Measurements from ENCODE around the gene OSTN. TPM values are rescaled to one million over a fixed set of nuclear protein-coding genes. Genes with fewer than 3 reads are reported as not detected.
"Not testable (repeated sequence)": the region's sequence is repeated elsewhere in the genome, so short reads cannot be mapped to it uniquely, and the experiment has no call there.

The OSTN gene
- total RNA-seq, 6 experiments from 2014 or later = not detected

DNA sequence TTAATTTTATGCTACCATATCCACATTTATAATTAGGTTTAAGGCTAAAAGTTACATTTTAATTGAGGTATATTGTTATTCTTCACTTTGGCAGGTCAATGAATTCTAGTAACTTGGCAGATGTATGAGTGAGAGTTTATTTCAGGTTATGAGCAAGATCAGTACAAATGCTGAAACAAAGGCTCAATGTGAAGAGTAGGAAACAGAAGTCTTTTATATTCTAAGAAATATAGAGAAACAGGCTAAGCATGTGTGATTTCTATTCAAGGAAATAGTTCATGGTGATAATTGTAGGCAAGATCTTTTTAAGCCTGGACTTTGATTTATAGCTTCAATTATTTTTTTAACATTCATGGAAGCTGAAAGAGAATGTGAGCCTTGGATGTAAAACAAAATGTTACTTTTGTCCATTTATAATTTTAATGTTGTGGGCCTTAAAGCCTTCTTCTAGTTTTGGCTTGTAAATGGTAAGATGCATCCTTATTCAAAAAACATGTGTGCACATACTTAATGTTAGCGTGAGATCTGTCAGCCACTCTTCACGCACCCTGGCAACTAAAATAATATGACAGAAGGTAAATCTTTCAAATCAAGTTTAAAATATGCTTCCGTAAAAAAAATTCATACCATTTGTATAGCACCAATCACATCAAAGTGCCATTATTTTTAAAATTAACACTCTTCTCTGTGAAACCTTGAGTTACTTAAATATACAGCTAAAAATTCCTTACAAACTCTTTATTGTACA is 22.8 kb upstream of the OSTN start:
- Histone ChIP-seq H3K36me3 (no peaks in the 10 kb centered on the region), H3K4me1 (no peaks in the 10 kb centered on the region), H3K4me3 (no peak overlapping the region), H3K27me3 (no peaks in the 10 kb centered on the region), H3K27ac (no peak overlapping the region), H3K9me3 (no peaks in the 10 kb centered on the region)
- DNase-seq = no peak
- ATAC-seq = no peak
- intact Hi-C loops (cut with DNase I) = no loop called here
- 81% methylated on average over 2 of the region's 3 CpGs for WGBS (ENCODE audit: insufficient coverage, low coverage, low lambda C conversion rate, missing lambda C conversion rate)
- no peak for TF ChIP-seq POLR2A (IDR thresholded peaks at IDR 0.05)
- TF ChIP-seq, protein P1, sequence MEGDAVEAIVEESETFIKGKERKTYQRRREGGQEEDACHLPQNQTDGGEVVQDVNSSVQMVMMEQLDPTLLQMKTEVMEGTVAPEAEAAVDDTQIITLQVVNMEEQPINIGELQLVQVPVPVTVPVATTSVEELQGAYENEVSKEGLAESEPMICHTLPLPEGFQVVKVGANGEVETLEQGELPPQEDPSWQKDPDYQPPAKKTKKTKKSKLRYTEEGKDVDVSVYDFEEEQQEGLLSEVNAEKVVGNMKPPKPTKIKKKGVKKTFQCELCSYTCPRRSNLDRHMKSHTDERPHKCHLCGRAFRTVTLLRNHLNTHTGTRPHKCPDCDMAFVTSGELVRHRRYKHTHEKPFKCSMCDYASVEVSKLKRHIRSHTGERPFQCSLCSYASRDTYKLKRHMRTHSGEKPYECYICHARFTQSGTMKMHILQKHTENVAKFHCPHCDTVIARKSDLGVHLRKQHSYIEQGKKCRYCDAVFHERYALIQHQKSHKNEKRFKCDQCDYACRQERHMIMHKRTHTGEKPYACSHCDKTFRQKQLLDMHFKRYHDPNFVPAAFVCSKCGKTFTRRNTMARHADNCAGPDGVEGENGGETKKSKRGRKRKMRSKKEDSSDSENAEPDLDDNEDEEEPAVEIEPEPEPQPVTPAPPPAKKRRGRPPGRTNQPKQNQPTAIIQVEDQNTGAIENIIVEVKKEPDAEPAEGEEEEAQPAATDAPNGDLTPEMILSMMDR (IDR thresholded peaks at IDR 0.05) = no peak

DNA sequence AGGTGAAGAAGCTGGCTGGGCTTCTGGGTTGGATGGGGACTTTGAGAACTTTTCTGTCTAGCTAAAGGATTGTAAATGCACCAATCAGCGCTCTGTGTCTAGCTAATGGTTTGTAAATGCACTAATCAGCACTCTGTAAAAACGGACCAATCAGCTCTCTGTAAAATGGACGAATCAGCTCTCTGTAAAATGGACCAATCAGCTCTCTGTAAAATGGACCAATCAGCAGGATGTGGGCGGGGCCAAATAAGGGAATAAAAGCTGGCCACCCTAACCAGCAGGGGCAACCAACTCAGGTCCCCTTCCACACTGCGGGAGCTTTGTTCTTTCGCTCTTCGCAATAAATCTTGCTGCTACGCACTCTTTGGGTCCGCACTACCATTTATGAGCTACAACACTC is 13.7 kb upstream of the OSTN start:
- WGBS (ENCODE audit: insufficient coverage, low coverage, low lambda C conversion rate, missing lambda C conversion rate) = 80% methylated on average over 8 of the region's 9 CpGs
- H3K27ac ChIP-seq; H3K4me1 ChIP-seq; H3K36me3 ChIP-seq; intact Hi-C loops (cut with DNase I); H3K4me3 ChIP-seq; ATAC-seq; H3K27me3 ChIP-seq; H3K9me3 ChIP-seq; DNase-seq: not testable (repeated sequence)

DNA sequence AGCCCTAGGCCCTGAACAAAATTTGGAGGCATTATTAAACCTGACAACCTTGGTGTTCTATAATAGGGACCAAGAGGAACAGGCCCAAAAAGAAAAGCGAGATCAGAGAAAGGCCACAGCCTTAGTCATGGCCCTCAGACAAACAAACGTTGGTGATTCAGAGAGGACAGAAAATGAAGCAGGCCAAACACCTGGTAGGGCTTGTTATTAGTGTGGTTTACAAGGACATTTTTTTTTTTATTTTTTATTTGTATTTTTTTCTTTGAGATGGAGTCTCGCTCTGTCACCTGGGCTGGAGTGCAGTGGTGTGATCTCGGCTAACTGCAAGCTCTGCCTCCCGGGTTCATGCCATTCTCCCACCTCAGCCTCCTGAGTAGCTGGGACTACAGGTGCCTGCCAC is 10.8 kb upstream of the OSTN start:
- H3K27ac ChIP-seq; intact Hi-C loops (cut with DNase I); DNase-seq; H3K4me3 ChIP-seq; H3K4me1 ChIP-seq; H3K9me3 ChIP-seq; H3K27me3 ChIP-seq; ATAC-seq; H3K36me3 ChIP-seq: not testable (repeated sequence)
- 78% methylated on average over 4 of the region's 5 CpGs for WGBS (ENCODE audit: insufficient coverage, low coverage, low lambda C conversion rate, missing lambda C conversion rate)

DNA sequence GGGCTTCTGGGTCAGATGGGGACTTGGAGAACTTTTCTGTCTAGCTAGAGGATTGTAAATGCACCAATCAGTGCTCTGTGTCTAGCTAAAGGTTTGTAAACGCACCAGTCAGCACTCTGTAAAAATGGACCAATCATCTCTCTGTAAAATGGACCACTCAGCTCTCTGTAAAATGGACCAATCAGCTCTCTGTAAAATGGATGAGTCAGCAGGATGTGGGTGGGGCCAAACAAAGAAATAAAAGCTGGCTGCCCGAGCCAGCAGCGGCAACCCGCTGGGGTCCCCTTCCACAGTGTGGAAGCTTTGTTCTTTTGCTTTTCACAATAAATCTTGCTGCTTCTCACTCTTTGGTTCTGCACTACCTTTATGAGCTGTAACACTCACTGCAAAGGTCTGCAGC is 6.8 kb upstream of the OSTN start:
- H3K4me1 ChIP-seq; DNase-seq; H3K9me3 ChIP-seq; ATAC-seq; H3K36me3 ChIP-seq; intact Hi-C loops (cut with DNase I); H3K27me3 ChIP-seq; H3K27ac ChIP-seq; H3K4me3 ChIP-seq: not testable (repeated sequence)
- no CpG with 5 or more reads among the region's 4 CpGs for WGBS (ENCODE audit: insufficient coverage, low coverage, low lambda C conversion rate, missing lambda C conversion rate)

DNA sequence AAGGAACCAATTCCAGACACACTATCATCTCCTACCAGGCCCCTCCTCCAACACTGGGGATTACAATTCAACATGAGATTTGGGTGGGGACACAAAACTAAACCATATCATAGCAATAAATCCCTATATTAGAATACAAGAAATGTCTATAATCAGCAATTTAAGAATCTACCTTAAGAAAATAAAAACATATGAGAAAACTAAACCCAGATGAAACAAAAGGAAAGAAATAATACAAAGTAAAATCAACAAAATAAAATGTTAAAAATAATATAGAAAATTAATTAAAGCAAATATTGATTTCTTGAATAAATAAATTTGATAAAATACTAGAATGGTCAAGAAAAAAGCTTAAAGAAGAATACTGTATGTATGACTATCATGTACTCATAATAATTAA is 6.1 kb upstream of the OSTN start:
- Histone ChIP-seq H3K36me3 (no peaks in the 10 kb centered on the region), H3K27me3 (no peaks in the 10 kb centered on the region), H3K4me1 (no peaks in the 10 kb centered on the region), H3K4me3 (no peak overlapping the region), H3K9me3 (peaks cover 0 to 2% (median 0%) of the 10 kb centered on the region in 4 donors), H3K27ac (no peak overlapping the region)
- intact Hi-C loops (cut with DNase I) = no loop called here
- ATAC-seq = no peak
- no peak for TF ChIP-seq POLR2A (IDR thresholded peaks at IDR 0.05)
- TF ChIP-seq, protein P1 (IDR thresholded peaks at IDR 0.05) = no peak
- DNase-seq = no peak

DNA sequence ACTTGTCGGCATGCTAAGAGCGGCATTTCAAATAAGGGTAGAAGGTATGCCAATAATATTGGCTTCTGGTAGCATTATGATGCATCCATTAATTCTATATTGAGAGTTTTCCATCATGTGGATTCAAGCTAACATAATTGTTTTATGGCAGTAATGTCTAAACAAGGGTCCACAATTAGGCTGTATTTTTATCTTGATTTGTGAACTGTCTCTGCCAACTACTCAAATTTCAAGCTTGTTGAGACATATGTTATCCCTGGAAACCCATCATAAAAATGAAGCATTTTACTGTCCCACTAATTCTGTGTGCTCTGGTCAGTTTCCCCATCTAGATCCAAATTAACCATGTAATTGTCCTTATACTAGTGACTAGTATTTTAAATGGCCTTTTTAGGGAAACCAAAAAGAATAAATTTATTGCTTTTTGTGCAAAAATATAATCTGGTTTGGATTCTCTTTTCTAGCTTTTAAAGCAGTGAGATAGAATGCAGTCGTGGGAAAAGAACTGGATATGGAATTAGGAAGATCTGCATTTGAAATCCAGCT is 1.2 kb upstream of the OSTN start:
- no peak for TF ChIP-seq POLR2A (IDR thresholded peaks at IDR 0.05)
- TF ChIP-seq, protein P1 (IDR thresholded peaks at IDR 0.05) = no peak
- Histone ChIP-seq H3K27me3 (no peaks in the 10 kb centered on the region), H3K36me3 (no peaks in the 10 kb centered on the region), H3K4me1 (peaks cover 0 to 2% (median 0%) of the 10 kb centered on the region in 4 donors), H3K9me3 (peaks cover 0 to 2% (median 0%) of the 10 kb centered on the region in 4 donors), H3K27ac (no peak overlapping the region), H3K4me3 (no peak overlapping the region)
- intact Hi-C loops (cut with DNase I) = no loop called here
- no peak for DNase-seq
- WGBS (ENCODE audit: insufficient coverage, low coverage, low lambda C conversion rate, missing lambda C conversion rate) = 57% methylated on average over 3 of the region's 3 CpGs
- ATAC-seq = no peak
